DMS 273 (cell line): ENCODE results near the gene APBB1IP.

Experiments used
- DNase-seq: peaks from one replicate; lab custom pipeline; 2025; ENCODE audit not compliant: unreplicated experiment; lab: John Stamatoyannopoulos, UW

APBB1IP gene

GRCh38 chr10:26505491-26505890 is 67.3 kb downstream of the APBB1IP start:
- DNase-seq = no peak

- DNase-seq = no peak
These were observed 68.6 kb downstream of the APBB1IP start for GRCh38 chr10:26506736-26507135.

GRCh38 chr10:26507441-26507840 is 69.3 kb downstream of the APBB1IP start:
- no peak for DNase-seq

GRCh38 chr10:26508016-26508415 is 69.9 kb downstream of the APBB1IP start:
- no peak for DNase-seq

GRCh38 chr10:26509307-26509706 is 71.2 kb downstream of the APBB1IP start:
- no peak for DNase-seq

GRCh38 chr10:26513101-26513500 is 75.0 kb downstream of the APBB1IP start:
- DNase-seq = no peak

GRCh38 chr10:26516540-26517101 is 78.5 kb downstream of the APBB1IP start:
- DNase-seq = no peak

- no peak for DNase-seq
These were observed 79.2 kb downstream of the APBB1IP start for GRCh38 chr10:26517141-26517867.

- DNase-seq = no peak
These were observed 81.7 kb downstream of the APBB1IP start for GRCh38 chr10:26519803-26520202.

- DNase-seq = no peak
These were observed 82.4 kb downstream of the APBB1IP start for GRCh38 chr10:26520575-26520974.

- DNase-seq = no peak
These were observed 86.2 kb downstream of the APBB1IP start for GRCh38 chr10:26524161-26524896.

GRCh38 chr10:26525586-26525985 is 87.4 kb downstream of the APBB1IP start:
- no peak for DNase-seq

- no peak for DNase-seq
These were observed 88.9 kb downstream of the APBB1IP start for GRCh38 chr10:26527018-26527417.

GRCh38 chr10:26528048-26528447 is 89.9 kb downstream of the APBB1IP start:
- DNase-seq = no peak

GRCh38 chr10:26528715-26529393 is 90.7 kb downstream of the APBB1IP start:
- no peak for DNase-seq

- DNase-seq = peak; percentile 6
These were observed 96.2 kb downstream of the APBB1IP start for GRCh38 chr10:26534384-26534783.

GRCh38 chr10:26540601-26541000 is 102.5 kb downstream of the APBB1IP start:
- DNase-seq = peak; percentile 50

- no peak for DNase-seq
These were observed 105.6 kb downstream of the APBB1IP start for GRCh38 chr10:26543567-26544306.

- no peak for DNase-seq
These were observed 106.8 kb downstream of the APBB1IP start for GRCh38 chr10:26544932-26545331.

- DNase-seq = peak; percentile 2
These were observed 112.8 kb downstream of the APBB1IP start for GRCh38 chr10:26550774-26551526.
